K562 (cell line): ENCODE data around the gene WBP1L. TPM values are rescaled to one million over a fixed set of nuclear protein-coding genes. Genes with fewer than 3 reads are reported as not detected.

ENCODE experiments used
- ATAC-seq: fragments of 200-7000 bp; cut with Tn5 transposase; 3 replicates; pipeline ENCODE4 v1.9.1; 2020; ENCODE audit warnings: moderate library complexity
- BruUV-seq: library from RNA; stranded (reverse); fragments of 400-500 nt; replicated peaks from 2 replicates; lab custom pipeline; 2021; lab: Mats Ljungman, UMichigan
- CTCF ChIA-PET: fragments of 300-600 bp; formaldehyde crosslinking; extraction: SDS; loops from one replicate; lab custom pipeline; 2021; ENCODE audit warnings: low intra/inter-chr PET ratio; lab: Yijun Ruan, JAX
- POLR2A ChIA-PET: fragments of 300-600, 350-650 bp; sonication (Branson Sonifier 250); formaldehyde crosslinking; extraction: SDS; loops from one replicate; lab custom pipeline; 2021; ENCODE audit warnings: antibody characterized with exemption, inconsistent platforms; lab: Yijun Ruan, JAX
- DNase-seq, 4 experiments: peaks; one replicate each; pipeline versions ENCODE4 v3.0.0 to v3.0.0-alpha.2; 2011 to 2018; ENCODE audit warnings: low spot score in 3 of 4, mixed read lengths in 3 of 4; ENCODE audit errors: extremely low read depth in 1 of 4
- FAIRE-seq: peaks from 2 replicates; lab custom pipeline; 2011; peaks lifted over from hg19 to GRCh38; lab: Jason Lieb, UNC
- H2AFZ ChIP-seq: 2 replicates; pipeline ENCODE4 v1.6.0; 2011; ENCODE audit warnings: low read depth, low read length, control low read depth, inconsistent platforms
- H3K27ac ChIP-seq: fragments of 200-600 bp; 3 replicates; pipeline ENCODE4 v1.8.0; 2011; ENCODE audit warnings: low read depth, mild to moderate bottlenecking, control low read depth, inconsistent platforms, low read length, moderate library complexity, mixed read lengths; ENCODE audit errors: extremely low read depth
- H3K27me3 ChIP-seq, 2 experiments: fragments of 300-600 bp in 1 of 2; 2 replicates in 1 of 2; 3 replicates in 1 of 2; pipeline versions ENCODE4 v1.6.0 to v1.8.0; 2011; ENCODE audit warnings: inconsistent platforms in 2 of 2, low read length in 2 of 2, mild to moderate bottlenecking in 1 of 2, mixed read lengths in 1 of 2, moderate library complexity in 1 of 2; ENCODE audit not compliant: control insufficient read depth in 2 of 2, insufficient read depth in 2 of 2
- H3K36me3 ChIP-seq: fragments of 300-600 bp; 3 replicates; pipeline ENCODE4 v1.8.0; 2011; ENCODE audit warnings: mild to moderate bottlenecking, low read length, inconsistent platforms; ENCODE audit not compliant: control insufficient read depth, insufficient read depth
- H3K4me1 ChIP-seq, 2 experiments: fragments of 200-600 bp in 1 of 2; replicated peaks in 1 of 2; 2 replicates in 1 of 2; 3 replicates in 1 of 2; pipeline versions ENCODE4 v1.5.1 to v1.8.0; 2011; ENCODE audit warnings: inconsistent platforms in 2 of 2, low read length in 2 of 2, mild to moderate bottlenecking in 1 of 2, mixed read lengths in 1 of 2, moderate library complexity in 1 of 2; ENCODE audit not compliant: control insufficient read depth in 2 of 2, insufficient read depth in 2 of 2
- H3K4me2 ChIP-seq: 2 replicates; pipeline ENCODE4 v1.6.1; 2011; ENCODE audit warnings: low read length, control low read depth, inconsistent platforms, mixed read lengths; ENCODE audit not compliant: insufficient read depth
- H3K4me3 ChIP-seq: fragments of 200-600 bp; sonication (generic), shearing (Covaris generic); 2 replicates; pipeline ENCODE4 v1.5.1; 2016; ENCODE audit warnings: control low read depth, inconsistent platforms
- H3K79me2 ChIP-seq: fragments of 200-600 bp; 3 replicates; pipeline ENCODE4 v1.8.0; 2011; ENCODE audit warnings: low read length, inconsistent platforms; ENCODE audit not compliant: control insufficient read depth, insufficient read depth
- H3K9ac ChIP-seq, 2 experiments: 2 replicates each; pipeline versions ENCODE4 v1.6.0 to v1.6.1; 2011; ENCODE audit warnings: low read depth in 2 of 2, low read length in 2 of 2, control low read depth in 1 of 2, inconsistent platforms in 1 of 2, mild to moderate bottlenecking in 1 of 2, mixed read lengths in 1 of 2; ENCODE audit not compliant: insufficient read depth in 1 of 2
- H3K9me1 ChIP-seq: one replicate; pipeline ENCODE4 v1.6.0; 2011; ENCODE audit warnings: inconsistent platforms, mild to moderate bottlenecking, low read length, moderate library complexity; ENCODE audit not compliant: control insufficient read depth, insufficient read depth
- H3K9me3 ChIP-seq: replicated peaks from 2 replicates; pipeline ENCODE4 v1.5.1; 2011; ENCODE audit warnings: low read depth, low read length, inconsistent platforms; ENCODE audit not compliant: control insufficient read depth, insufficient read depth
- H4K20me1 ChIP-seq: replicated peaks from 2 replicates; pipeline ENCODE4 v1.6.1; 2011; ENCODE audit warnings: low read length, inconsistent platforms, mixed read lengths; ENCODE audit not compliant: control insufficient read depth, insufficient read depth
- KDM4B ChIP-seq, 2 experiments: fragments of 450-650 bp in 1 of 2; sonication (generic) in 1 of 2; IDR thresholded peaks; 2 replicates each; pipeline ENCODE4 v1.6.1; 2016 to 2017; ENCODE audit warnings: borderline replicate concordance in 2 of 2, antibody characterized with exemption in 1 of 2, low read depth in 1 of 2, mild to moderate bottlenecking in 1 of 2
- KLF13 ChIP-seq: fragments of 450-650 bp; IDR thresholded peaks from 2 replicates; pipeline ENCODE4 v1.6.1; 2016; ENCODE audit warnings: missing genetic modification characterization, low read depth, mild to moderate bottlenecking, missing compliant biosample characterization, moderate library complexity, borderline replicate concordance
- MAFG ChIP-seq: fragments of 450-650 bp; conservative IDR thresholded peaks from 2 replicates; pipeline ENCODE4 v1.6.1; 2016; ENCODE audit warnings: missing genetic modification characterization, missing compliant biosample characterization
- NUFIP1 ChIP-seq: fragments of 450-650 bp; IDR thresholded peaks from 2 replicates; pipeline ENCODE4 v1.6.1; 2018; ENCODE audit not compliant: partially characterized antibody
- RBM15 ChIP-seq: fragments of 200-400 bp; formaldehyde crosslinking; IDR thresholded peaks from 2 replicates; pipeline ENCODE4 v1.6.1; 2018; ENCODE audit warnings: mild to moderate bottlenecking, low read length, moderate library complexity; ENCODE audit not compliant: insufficient read depth
- SAFB2 ChIP-seq: fragments of 200-400 bp; formaldehyde crosslinking; IDR thresholded peaks from 2 replicates; pipeline ENCODE4 v1.6.1; 2018; ENCODE audit warnings: borderline replicate concordance, low read length, low read depth, moderate library complexity; ENCODE audit not compliant: severe bottlenecking
- ZNF134 ChIP-seq: fragments of 250-450 bp; sonication (Bioruptor Pico); conservative IDR thresholded peaks from 2 replicates; pipeline ENCODE4 v1.4.0; 2020
- ZNF699 ChIP-seq: fragments of 250-450 bp; sonication (Bioruptor Pico); IDR thresholded peaks from 2 replicates; pipeline ENCODE4 v1.8.0; 2021; ENCODE audit warnings: mild to moderate bottlenecking, moderate library complexity; ENCODE audit not compliant: insufficient replicate concordance
- ZNF766 ChIP-seq: fragments of 200-800 bp; sonication (Bioruptor generic); conservative IDR thresholded peaks from 2 replicates; pipeline ENCODE4 v1.6.1; 2016; ENCODE audit warnings: missing genetic modification characterization, missing compliant biosample characterization
- WGBS: fragments of 100-300 bp; shearing (Covaris generic); methylation state at CpG from one replicate; pipeline ENCODE4 v1.1.6; 2016; ENCODE audit warnings: low coverage, mixed read lengths; ENCODE audit not compliant: insufficient coverage; ENCODE audit errors: missing lambda C conversion rate; 5-methylcytosine and 5-hydroxymethylcytosine counted together
- in situ Hi-C: fragments of 300-500 bp; cut with MboI; formaldehyde crosslinking; loops from 4 replicates; pipeline ENCODE4 v1.15.0; 2018; ENCODE audit warnings: inconsistent platforms, mixed read lengths
- intact Hi-C: fragments of 100-400 bp; cut with micrococcal nuclease; formaldehyde crosslinking; loops from 2 replicates; pipeline ENCODE4 v1.14.2; 2022
- polyA plus RNA-seq, 8 experiments: library from polyadenylated mRNA; depleted of rRNA in 4 of 8; stranded (reverse) in 5 of 8; unstranded in 3 of 8; fragments of >200 nt; fragmentation: Nextera tagmentation in 2 of 8; fragmentation: Illumina TruSeq in 1 of 8; extraction: Ambion mirVana in 2 of 8; extraction: Trizol in 1 of 8; gene quantifications; 2 replicates each; pipeline versions ENCODE4 v1.2.1 to v1.2.3, GENCODE V29; 2011 to 2014; ENCODE audit warnings: inconsistent platforms in 1 of 8, missing spikeins in 1 of 8
- total RNA-seq, 7 experiments: library from RNA; depleted of rRNA in 6 of 7; stranded (reverse); fragments of >200 nt in 6 of 7; fragmentation: Illumina TruSeq in 2 of 7; extraction: Trizol in 2 of 7; gene quantifications; 2 replicates each; pipeline versions ENCODE4 v1.2.1 to v1.2.3, GENCODE V29; 2011 to 2021; ENCODE audit warnings: low replicate concordance in 1 of 7

Gene WBP1L
- total and polyA plus RNA-seq, 9 of the 15 experiments (the other 6 are each of a cell fraction or from before 2014, with no cell fraction given) = 3.2 to 14.4 (median 11.3) TPM

DNA sequence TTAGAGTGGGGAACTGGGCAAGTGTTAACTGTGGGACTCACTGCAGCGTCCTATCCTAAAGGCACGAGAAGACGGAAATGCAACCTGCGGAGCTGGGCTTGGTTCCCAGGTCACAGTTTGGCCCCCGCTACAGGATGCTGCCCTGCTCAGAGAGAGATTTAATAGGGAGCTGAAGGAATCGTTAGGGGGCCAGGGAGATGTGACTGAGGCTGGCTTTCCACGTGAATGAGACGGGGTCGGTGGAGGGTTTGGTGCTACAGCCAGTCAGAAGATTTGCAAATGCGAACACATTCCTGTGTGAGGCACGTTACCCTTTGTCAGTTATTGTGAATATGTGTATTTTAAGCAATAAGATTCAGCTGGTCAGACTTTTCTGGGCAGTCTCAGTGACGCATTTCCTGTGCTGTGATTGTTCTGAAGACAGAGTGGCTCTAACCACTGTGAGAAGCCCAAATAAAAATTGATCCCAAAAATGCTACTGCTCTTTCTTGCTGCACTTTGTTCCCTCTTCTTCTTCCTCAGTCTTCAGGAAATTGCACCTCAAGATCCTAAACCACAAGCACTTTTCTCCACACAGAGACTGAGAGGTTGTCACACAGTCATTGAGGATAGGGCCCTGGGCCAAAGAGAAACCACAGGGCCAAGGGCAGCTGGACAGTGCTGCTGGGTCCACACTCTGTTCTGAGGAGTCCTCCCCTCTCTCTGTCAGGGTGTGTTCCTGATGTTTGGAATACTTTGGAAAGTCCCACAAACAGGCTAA is 72.2 kb downstream of the WBP1L start:
- H3K4me1 ChIP-seq = peaks cover 26 to 33% of the 10 kb centered on the region in 2 experiments
- no peak overlapping the region for H3K4me2 ChIP-seq
- no peak for DNase-seq
- H2AFZ ChIP-seq = no peak overlapping the region
- intact Hi-C loops = no loop called here
- POLR2A ChIA-PET = interaction anchor here (0.8 kb wide), 1 partner anchor 16 kb away, joined by 3 read pairs; no protein-coding TSS in a partner anchor
- H3K36me3 ChIP-seq = peaks cover 32% of the 10 kb centered on the region; the same call in 2 of the 3 replicates
- TF ChIP-seq MAFG (tag) (no peak), ZNF134 (CRISPR knock-in tag) (no peak), ZNF766 (no peak), NUFIP1 (no peak), ZNF699 (CRISPR knock-in tag) (no peak), KLF13 (tag) (no peak), KDM4B (IDR thresholded peaks at IDR 0.05; ENCODE audit: borderline replicate concordance in 2 of 2, low read depth in 1 of 2) (no peak), SAFB2 (no peak), RBM15 (no peak)
- no peaks in the 10 kb centered on the region for H3K79me2 ChIP-seq
- WGBS = 89% methylated on average over 11 of the region's 12 CpGs
- CTCF ChIA-PET = no interaction called here
- no peaks in the 10 kb centered on the region for H3K9me3 ChIP-seq
- H3K9ac ChIP-seq = peak overlapping the region in 1 of 2 experiments; percentile 68; a peak in 1 of 4 replicates
- no TSS peak for BruUV-seq
- peaks cover 2% of the 10 kb centered on the region for H3K9me1 ChIP-seq
- no peak for FAIRE-seq
- in situ Hi-C loops = no loop called here
- H4K20me1 ChIP-seq = no peaks in the 10 kb centered on the region
- no peak overlapping the region; the same call in 2 of the 3 replicates for H3K27ac ChIP-seq
- ATAC-seq = no peak
- no peak overlapping the region for H3K4me3 ChIP-seq
- H3K27me3 ChIP-seq = no peaks in the 10 kb centered on the region
